K562 (cell line): ENCODE results near the gene LRRC75A. TPM values are rescaled to one million over a fixed set of nuclear protein-coding genes. Genes with fewer than 3 reads are reported as not detected.

Experiments used
- ATAC-seq: fragments of 200-7000 bp; cut with Tn5 transposase; 3 replicates; pipeline ENCODE4 v1.9.1; 2020; ENCODE audit warnings: moderate library complexity
- BruUV-seq: library from RNA; stranded (reverse); fragments of 400-500 nt; replicated peaks from 2 replicates; lab custom pipeline; 2021; lab: Mats Ljungman, UMichigan
- CTCF ChIA-PET: fragments of 300-600 bp; formaldehyde crosslinking; extraction: SDS; loops from one replicate; lab custom pipeline; 2021; ENCODE audit warnings: low intra/inter-chr PET ratio; lab: Yijun Ruan, JAX
- POLR2A ChIA-PET: fragments of 300-600, 350-650 bp; sonication (Branson Sonifier 250); formaldehyde crosslinking; extraction: SDS; loops from one replicate; lab custom pipeline; 2021; ENCODE audit warnings: antibody characterized with exemption, inconsistent platforms; lab: Yijun Ruan, JAX
- DNase-seq, 4 experiments: peaks; one replicate each; pipeline versions ENCODE4 v3.0.0 to v3.0.0-alpha.2; 2011 to 2018; ENCODE audit warnings: low spot score in 3 of 4, mixed read lengths in 3 of 4; ENCODE audit errors: extremely low read depth in 1 of 4
- FAIRE-seq: peaks from 2 replicates; lab custom pipeline; 2011; peaks lifted over from hg19 to GRCh38; lab: Jason Lieb, UNC
- H2AFZ ChIP-seq: 2 replicates; pipeline ENCODE4 v1.6.0; 2011; ENCODE audit warnings: low read depth, low read length, control low read depth, inconsistent platforms
- H3K27ac ChIP-seq: fragments of 200-600 bp; 3 replicates; pipeline ENCODE4 v1.8.0; 2011; ENCODE audit warnings: low read depth, mild to moderate bottlenecking, control low read depth, inconsistent platforms, low read length, moderate library complexity, mixed read lengths; ENCODE audit errors: extremely low read depth
- H3K27me3 ChIP-seq, 2 experiments: fragments of 300-600 bp in 1 of 2; 2 replicates in 1 of 2; 3 replicates in 1 of 2; pipeline versions ENCODE4 v1.6.0 to v1.8.0; 2011; ENCODE audit warnings: inconsistent platforms in 2 of 2, low read length in 2 of 2, mild to moderate bottlenecking in 1 of 2, mixed read lengths in 1 of 2, moderate library complexity in 1 of 2; ENCODE audit not compliant: control insufficient read depth in 2 of 2, insufficient read depth in 2 of 2
- H3K36me3 ChIP-seq: fragments of 300-600 bp; 3 replicates; pipeline ENCODE4 v1.8.0; 2011; ENCODE audit warnings: mild to moderate bottlenecking, low read length, inconsistent platforms; ENCODE audit not compliant: control insufficient read depth, insufficient read depth
- H3K4me1 ChIP-seq, 2 experiments: fragments of 200-600 bp in 1 of 2; replicated peaks in 1 of 2; 2 replicates in 1 of 2; 3 replicates in 1 of 2; pipeline versions ENCODE4 v1.5.1 to v1.8.0; 2011; ENCODE audit warnings: inconsistent platforms in 2 of 2, low read length in 2 of 2, mild to moderate bottlenecking in 1 of 2, mixed read lengths in 1 of 2, moderate library complexity in 1 of 2; ENCODE audit not compliant: control insufficient read depth in 2 of 2, insufficient read depth in 2 of 2
- H3K4me2 ChIP-seq: 2 replicates; pipeline ENCODE4 v1.6.1; 2011; ENCODE audit warnings: low read length, control low read depth, inconsistent platforms, mixed read lengths; ENCODE audit not compliant: insufficient read depth
- H3K4me3 ChIP-seq: fragments of 200-600 bp; sonication (generic), shearing (Covaris generic); 2 replicates; pipeline ENCODE4 v1.5.1; 2016; ENCODE audit warnings: control low read depth, inconsistent platforms
- H3K79me2 ChIP-seq: fragments of 200-600 bp; 3 replicates; pipeline ENCODE4 v1.8.0; 2011; ENCODE audit warnings: low read length, inconsistent platforms; ENCODE audit not compliant: control insufficient read depth, insufficient read depth
- H3K9ac ChIP-seq, 2 experiments: 2 replicates each; pipeline versions ENCODE4 v1.6.0 to v1.6.1; 2011; ENCODE audit warnings: low read depth in 2 of 2, low read length in 2 of 2, control low read depth in 1 of 2, inconsistent platforms in 1 of 2, mild to moderate bottlenecking in 1 of 2, mixed read lengths in 1 of 2; ENCODE audit not compliant: insufficient read depth in 1 of 2
- H3K9me1 ChIP-seq: one replicate; pipeline ENCODE4 v1.6.0; 2011; ENCODE audit warnings: inconsistent platforms, mild to moderate bottlenecking, low read length, moderate library complexity; ENCODE audit not compliant: control insufficient read depth, insufficient read depth
- H3K9me3 ChIP-seq: replicated peaks from 2 replicates; pipeline ENCODE4 v1.5.1; 2011; ENCODE audit warnings: low read depth, low read length, inconsistent platforms; ENCODE audit not compliant: control insufficient read depth, insufficient read depth
- H4K20me1 ChIP-seq: replicated peaks from 2 replicates; pipeline ENCODE4 v1.6.1; 2011; ENCODE audit warnings: low read length, inconsistent platforms, mixed read lengths; ENCODE audit not compliant: control insufficient read depth, insufficient read depth
- BDP1 ChIP-seq: IDR thresholded peaks from 3 replicates; pipeline ENCODE4 v1.6.1; 2011; ENCODE audit not compliant: insufficient read length, insufficient read depth
- BHLHE40 ChIP-seq: IDR thresholded peaks from 2 replicates; pipeline ENCODE4 v1.6.1; 2011; ENCODE audit warnings: low read length, improper control_type of control experiment
- BRF1 ChIP-seq: IDR thresholded peaks from 3 replicates; pipeline ENCODE4 v1.6.1; 2011; ENCODE audit warnings: borderline replicate concordance, mild to moderate bottlenecking; ENCODE audit not compliant: insufficient read length; ENCODE audit errors: extremely low read depth
- DDX20 ChIP-seq: fragments of 450-650 bp; IDR thresholded peaks from 2 replicates; pipeline ENCODE4 v1.6.1; 2016; ENCODE audit warnings: missing genetic modification characterization, low read depth, mild to moderate bottlenecking, missing compliant biosample characterization, moderate library complexity
- GTF2E2 ChIP-seq: fragments of 200-800 bp; sonication (Bioruptor generic); IDR thresholded peaks from 2 replicates; pipeline ENCODE4 v1.6.1; 2016; ENCODE audit warnings: missing genetic modification characterization, missing compliant biosample characterization
- HBP1 ChIP-seq: fragments of 450-650 bp; formaldehyde crosslinking; IDR thresholded peaks from 2 replicates; pipeline ENCODE4 v1.4.0; 2022; ENCODE audit warnings: missing genetic modification characterization
- MITF ChIP-seq: IDR thresholded peaks from 2 replicates; pipeline ENCODE4 v1.6.1; 2014; ENCODE audit warnings: antibody characterized with exemption
- NELFE ChIP-seq: IDR thresholded peaks from 2 replicates; pipeline ENCODE4 v1.6.1; 2011; ENCODE audit warnings: mild to moderate bottlenecking; ENCODE audit not compliant: insufficient read depth, insufficient read length
- NONO ChIP-seq, 2 experiments: fragments of 200-400 bp in 1 of 2; fragments of 450-650 bp in 1 of 2; formaldehyde crosslinking in 1 of 2; IDR thresholded peaks; 2 replicates each; pipeline ENCODE4 v1.6.1; 2017; ENCODE audit warnings: low read depth in 2 of 2, mild to moderate bottlenecking in 2 of 2, moderate library complexity in 2 of 2, low read length in 1 of 2
- RBM22 ChIP-seq: fragments of 200-400 bp; formaldehyde crosslinking; IDR thresholded peaks from 2 replicates; pipeline ENCODE4 v1.6.1; 2018; ENCODE audit warnings: low read length, low read depth; ENCODE audit not compliant: poor library complexity, severe bottlenecking
- TAF7 ChIP-seq: fragments of 450-650 bp; IDR thresholded peaks from 2 replicates; pipeline ENCODE4 v1.6.1; 2016; ENCODE audit warnings: missing genetic modification characterization, missing compliant biosample characterization
- XRCC4 ChIP-seq: IDR thresholded peaks from one replicate; pipeline ENCODE4 v1.6.1; 2011; ENCODE audit not compliant: insufficient read depth, insufficient read length; ENCODE audit errors: extremely low read depth
- ZFP1 ChIP-seq: fragments of 450-650 bp; formaldehyde crosslinking; IDR thresholded peaks from 2 replicates; pipeline ENCODE4 v1.4.0; 2020; ENCODE audit warnings: mild to moderate bottlenecking, mixed read lengths
- ZNF217 ChIP-seq: sonication (generic); formaldehyde crosslinking; IDR thresholded peaks from 2 replicates; pipeline ENCODE4 v1.8.0; 2022; ENCODE audit warnings: mild to moderate bottlenecking, missing genetic modification reagents
- ZNF277 ChIP-seq: fragments of 250-450 bp; sonication (Bioruptor Pico); IDR thresholded peaks from 2 replicates; pipeline ENCODE4 v1.8.0; 2022; ENCODE audit warnings: inconsistent platforms, mild to moderate bottlenecking, moderate library complexity, borderline replicate concordance
- ZNF398 ChIP-seq: fragments of 250-450 bp; sonication (Bioruptor Pico); IDR thresholded peaks from 2 replicates; pipeline ENCODE4 v1.8.0; 2021; ENCODE audit warnings: moderate library complexity, mild to moderate bottlenecking, inconsistent platforms
- ZNF668 ChIP-seq: fragments of 250-450 bp; sonication (Bioruptor Pico); IDR thresholded peaks from 2 replicates; pipeline ENCODE4 v1.8.0; 2022; ENCODE audit warnings: mild to moderate bottlenecking, inconsistent platforms
- ZZZ3 ChIP-seq: fragments of 450-650 bp; IDR thresholded peaks from 2 replicates; pipeline ENCODE4 v1.6.1; 2016; ENCODE audit warnings: antibody characterized with exemption, mild to moderate bottlenecking, moderate library complexity
- WGBS: fragments of 100-300 bp; shearing (Covaris generic); methylation state at CpG from one replicate; pipeline ENCODE4 v1.1.6; 2016; ENCODE audit warnings: low coverage, mixed read lengths; ENCODE audit not compliant: insufficient coverage; ENCODE audit errors: missing lambda C conversion rate; 5-methylcytosine and 5-hydroxymethylcytosine counted together
- in situ Hi-C: fragments of 300-500 bp; cut with MboI; formaldehyde crosslinking; loops from 4 replicates; pipeline ENCODE4 v1.15.0; 2018; ENCODE audit warnings: inconsistent platforms, mixed read lengths
- intact Hi-C: fragments of 100-400 bp; cut with micrococcal nuclease; formaldehyde crosslinking; loops from 2 replicates; pipeline ENCODE4 v1.14.2; 2022
- polyA plus RNA-seq, 8 experiments: library from polyadenylated mRNA; depleted of rRNA in 4 of 8; stranded (reverse) in 5 of 8; unstranded in 3 of 8; fragments of >200 nt; fragmentation: Nextera tagmentation in 2 of 8; fragmentation: Illumina TruSeq in 1 of 8; extraction: Ambion mirVana in 2 of 8; extraction: Trizol in 1 of 8; gene quantifications; 2 replicates each; pipeline versions ENCODE4 v1.2.1 to v1.2.3, GENCODE V29; 2011 to 2014; ENCODE audit warnings: inconsistent platforms in 1 of 8, missing spikeins in 1 of 8
- total RNA-seq, 7 experiments: library from RNA; depleted of rRNA in 6 of 7; stranded (reverse); fragments of >200 nt in 6 of 7; fragmentation: Illumina TruSeq in 2 of 7; extraction: Trizol in 2 of 7; gene quantifications; 2 replicates each; pipeline versions ENCODE4 v1.2.1 to v1.2.3, GENCODE V29; 2011 to 2021; ENCODE audit warnings: low replicate concordance in 1 of 7

The LRRC75A gene
- total and polyA plus RNA-seq, 9 of the 15 experiments (the other 6 are each of a cell fraction or from before 2014, with no cell fraction given): 0.04 to 0.34 (median 0.08) TPM; not detected in 5

- Histone ChIP-seq H3K79me2 (no peaks in the 10 kb centered on the region; the same call in 2 of the 3 replicates), H4K20me1 (no peaks in the 10 kb centered on the region), H3K36me3 (peaks cover 44% of the 10 kb centered on the region; the same call in 2 of the 3 replicates), H3K9me3 (no peaks in the 10 kb centered on the region), H3K4me3 (no peak overlapping the region), H2AFZ (no peak overlapping the region), H3K27me3 (no peaks in the 10 kb centered on the region), H3K4me1 (peaks cover 3 to 17% of the 10 kb centered on the region in 2 experiments; a peak in 3 of 5 replicates), H3K4me2 (no peak overlapping the region), H3K9me1 (no peaks in the 10 kb centered on the region), H3K9ac (no peak overlapping the region), H3K27ac (no peak overlapping the region)
- DNase-seq (no peak), ATAC-seq (no peak), FAIRE-seq (no peak)
- ChIA-PET POLR2A (no interaction called here), CTCF (interaction anchor here (0.5 kb wide), 1 partner anchor 8 kb away, joined by 4 read pairs; no protein-coding TSS in a partner anchor)
- BruUV-seq: no TSS peak
- in situ Hi-C loops (no loop called here), intact Hi-C loops (no loop called here)
- TF ChIP-seq ZZZ3 (no peak), TAF7 (tag) (no peak), ZNF217 (CRISPR knock-in tag) (no peak), DDX20 (no peak), GTF2E2 (tag) (no peak), NELFE (no peak), ZNF668 (CRISPR knock-in tag) (no peak), ZFP1 (CRISPR knock-in tag) (no peak), BDP1 (no peak), NONO (IDR thresholded peaks at IDR 0.05; ENCODE audit: low read depth in 2 of 2, low read length in 1 of 2) (no peak), ZNF398 (CRISPR knock-in tag) (no peak), HBP1 (CRISPR knock-in tag) (no peak), BRF1 (no peak), BHLHE40 (no peak), ZNF277 (no peak), XRCC4 (no peak), RBM22 (no peak), MITF (no peak)
- WGBS: 73% methylated on average over 4 of the region's 6 CpGs
Observed at GRCh38 chr17:16430650-16431049, 61.3 kb downstream of the LRRC75A start.
